Pancreas (tissue), 10 donors: ENCODE measurements around the gene POU2AF2. TPM values are rescaled to one million over a fixed set of nuclear protein-coding genes. Genes with fewer than 3 reads are reported as not detected.

ENCODE experiments used
- ATAC-seq, 4 donors: fragments of 200-7000 bp; cut with Tn5 transposase; one replicate each; pipeline versions ENCODE4 v1.8.0 to v1.9.1; 2020; ENCODE audit warnings: mild to moderate bottlenecking in 4 of 4, moderate library complexity in 4 of 4
- DNase-seq, 6 donors: peaks; one replicate each; pipeline ENCODE4 v3.0.0-alpha.2; 2020
- FAIRE-seq: peaks from 2 replicates; lab custom pipeline; 2012; peaks lifted over from hg19 to GRCh38; lab: Jason Lieb, UNC
- H3K27ac ChIP-seq, 4 donors: fragments of 200-600 bp; sonication (generic); 1 replicate in 3 of 4; 2 replicates in 1 of 4; pipeline versions ENCODE4 v1.5.0 to v1.8.0; 2020
- H3K27me3 ChIP-seq, 4 donors: fragments of 200-600 bp; one replicate each; pipeline ENCODE4 v1.8.0; 2021
- H3K36me3 ChIP-seq, 3 donors: fragments of 200-600 bp; sonication (generic) in 1 of 3; one replicate each; pipeline versions ENCODE4 v1.5.0 to v1.8.0; 2020 to 2021
- H3K4me1 ChIP-seq, 3 donors: fragments of 200-600 bp; one replicate each; pipeline ENCODE4 v1.8.0; 2021
- H3K4me3 ChIP-seq, 4 donors: fragments of 200-600 bp; sonication (generic) in 2 of 4; one replicate each; pipeline versions ENCODE4 v1.5.0 to v1.8.0; 2020 to 2021
- H3K9me3 ChIP-seq, 4 donors: fragments of 200-600 bp; one replicate each; pipeline ENCODE4 v1.8.0; 2021
- CTCF ChIP-seq, 4 donors: fragments of 200-600 bp; sonication (generic) in 3 of 4; IDR thresholded peaks; one replicate each; pipeline versions ENCODE4 v1.5.0 to v1.8.0; 2021; ENCODE audit warnings: antibody characterized with exemption in 4 of 4
- WGBS, 2 donors: extraction: QIAGEN DNeasy Blood & Tissue Kit; methylation state at CpG; one replicate each; pipeline ENCODE4 v1.1.7; 2013; 5-methylcytosine and 5-hydroxymethylcytosine counted together
- intact Hi-C, 3 donors: fragments of 100-400 bp; cut with DNase I; formaldehyde crosslinking; loops; one replicate each; pipeline versions ENCODE4 v1.11.1 to v1.14.2; 2022
- polyA plus RNA-seq, 2 donors: library from polyadenylated mRNA; stranded (reverse); fragments of 200-250 nt; gene quantifications; one replicate each; pipeline ENCODE4 v1.2.3, GENCODE V29; 2013
- total RNA-seq, 6 donors: library from RNA; stranded (reverse); fragmentation: NEBNext Ultra II Directional in 4 of 6; extraction: Animal tissue kit (Norgen Biotek cat#: 25700) in 4 of 6; gene quantifications; one replicate each; pipeline versions ENCODE4 v1.2.1 to v1.2.4, GENCODE V29; 2021 to 2023
- donor health status: healthy with polysubstance abuse.
- donor health status: DM: no; HTN: no; CAD: no; lungs with moderate emphysema.
- donor health status: DM: no; HTN: no; CAD: no.
- donor health status: control.
- donor health status: control.
- donor health status: Bipolar disorder and iron deficiency.
- donor health status: DM: yes; HTN: yes; CAD: no.
- donor health status: DM: no; HTN: no; CAD: no.
- donor health status: DM: no; HTN: no; CAD: no.
- donor health status: DM: yes; HTN: yes; CAD: no.

POU2AF2 gene
- total and polyA plus RNA-seq, 8 donors: 0.16 to 1.9 (median 0.24) TPM

- no peaks in the 10 kb centered on the region for H3K9me3 ChIP-seq
- ATAC-seq: no peak
- no peak for DNase-seq
- H3K27me3 ChIP-seq: no peaks in the 10 kb centered on the region
- TF ChIP-seq CTCF (IDR thresholded peaks at IDR 0.05): no peak
- WGBS, 2 donors: 90 to 96% methylated on average over 3 of the region's 3 CpGs
- intact Hi-C loops: loop anchor here in 1 of 3 donors (5.0 kb wide), 2 partner anchors 126 to 141 kb away; no protein-coding TSS in a partner anchor
- no peak overlapping the region for H3K4me3 ChIP-seq
- H3K36me3 ChIP-seq: no peaks in the 10 kb centered on the region
- H3K27ac ChIP-seq: no peak overlapping the region
- peaks cover 0 to 11% (median 9%) of the 10 kb centered on the region in 3 donors for H3K4me1 ChIP-seq
- FAIRE-seq: no peak
Observed at GRCh38 chr11:111296196-111296595, 50.7 kb downstream of the POU2AF2 start.

- H3K4me3 ChIP-seq: no peak overlapping the region
- no peak overlapping the region for H3K27ac ChIP-seq
- H3K27me3 ChIP-seq: no peaks in the 10 kb centered on the region
- no peak for DNase-seq
- 95 to 98% methylated on average over 8 to 10 of the region's 10 CpGs for WGBS, 2 donors
- FAIRE-seq: no peak
- peaks cover 0 to 25% (median 24%) of the 10 kb centered on the region in 3 donors for H3K4me1 ChIP-seq
- no peak for ATAC-seq
- no peaks in the 10 kb centered on the region for H3K9me3 ChIP-seq
- no peak for TF ChIP-seq CTCF (IDR thresholded peaks at IDR 0.05)
- intact Hi-C loops: loop anchor here in 1 of 3 donors (5.0 kb wide), 2 partner anchors 125 to 140 kb away; no protein-coding TSS in a partner anchor
- no peaks in the 10 kb centered on the region for H3K36me3 ChIP-seq
Observed at GRCh38 chr11:111297696-111298095, 52.2 kb downstream of the POU2AF2 start.

- peak in 2 of 6 donors; percentile 69 to 70 for DNase-seq
- no peaks in the 10 kb centered on the region for H3K27me3 ChIP-seq
- H3K4me3 ChIP-seq: peak within 1 kb of the TSS; percentile 43 to 77 (median 62)
- intact Hi-C loops: loop anchor here in 1 of 3 donors (5.0 kb wide), 2 partner anchors 124 to 139 kb away; no protein-coding TSS in a partner anchor
- no peak for FAIRE-seq
- H3K27ac ChIP-seq: peak within 1 kb of the TSS; percentile 84 to 94 (median 92)
- peak; percentile 34 to 58 (median 48) for ATAC-seq
- WGBS, 2 donors: 5 to 8% methylated on average over 32 to 57 of the region's 57 CpGs
- H3K9me3 ChIP-seq: no peaks in the 10 kb centered on the region
- TF ChIP-seq CTCF (IDR thresholded peaks at IDR 0.05): no peak
- H3K36me3 ChIP-seq: no peaks in the 10 kb centered on the region
- peaks cover 0 to 32% (median 27%) of the 10 kb centered on the region in 3 donors for H3K4me1 ChIP-seq
Observed at GRCh38 chr11:111298413-111299100, 53.0 kb downstream of the POU2AF2 start, which contains the start of gene POU2AF3. Gene POU2AF3 (plus strand): TSS chr11:111298546. CDS start chr11:111298582, 36 bp downstream.

- WGBS, 2 donors: 1% methylated on average over 49 to 77 of the region's 77 CpGs
- H3K4me1 ChIP-seq: peaks cover 4 to 40% (median 33%) of the 10 kb centered on the region in 3 donors
- H3K27ac ChIP-seq: peak overlapping the region; percentile 84 to 94 (median 92)
- intact Hi-C loops: loop anchor here in 2 of 3 donors (5.0 to 10.0 kb wide), 3 partner anchors 55 to 138 kb away; no protein-coding TSS in a partner anchor
- peak; percentile 31 to 63 (median 55) for TF ChIP-seq CTCF (IDR thresholded peaks at IDR 0.05)
- H3K36me3 ChIP-seq: no peaks in the 10 kb centered on the region
- peak overlapping the region; percentile 43 to 77 (median 62) for H3K4me3 ChIP-seq
- DNase-seq (peak; percentile 69 to 92 (median 80)), FAIRE-seq (no peak), ATAC-seq (peak; percentile 79 to 88 (median 86))
- H3K27me3 ChIP-seq: no peaks in the 10 kb centered on the region
- no peaks in the 10 kb centered on the region for H3K9me3 ChIP-seq
Observed at GRCh38 chr11:111299101-111300026, 53.8 kb downstream of the POU2AF2 start.
